Ovary (tissue), 9 donors: ENCODE measurements around the gene PON3. TPM values are rescaled to one million over a fixed set of nuclear protein-coding genes. Genes with fewer than 3 reads are reported as not detected.
A peak's percentile ranks its signal among the peaks of the same experiment; 100 is the strongest.

Experiments
- DNase-seq, 5 donors: peaks; one replicate each; pipeline ENCODE4 v3.0.0-alpha.2; 2019 to 2020
- H3K27ac ChIP-seq, 2 donors: fragments of 200-600 bp; one replicate each; pipeline versions ENCODE4 v1.5.1 to v1.8.0; 2019 to 2022
- H3K27me3 ChIP-seq: fragments of 200-600 bp; one replicate; pipeline ENCODE4 v1.8.0; 2022
- H3K36me3 ChIP-seq: fragments of 200-600 bp; sonication (generic); one replicate; pipeline ENCODE4 v1.5.1; 2019
- H3K4me1 ChIP-seq: one replicate; pipeline ENCODE4 v1.8.1; 2013; ENCODE audit warnings: mild to moderate bottlenecking, moderate library complexity; ENCODE audit not compliant: insufficient read depth
- H3K4me3 ChIP-seq: fragments of 200-600 bp; sonication (generic); one replicate; pipeline ENCODE4 v1.5.1; 2017
- H3K9me3 ChIP-seq, 2 donors: fragments of 200-600 bp in 1 of 2; sonication (generic) in 1 of 2; one replicate each; pipeline versions ENCODE4 v1.5.1 to v1.8.1; 2013 to 2019; ENCODE audit warnings: mild to moderate bottlenecking in 1 of 2, moderate library complexity in 1 of 2
- CTCF ChIP-seq, 3 donors: fragments of 450-650 bp in 2 of 3; fragments of 200-600 bp in 1 of 3; IDR thresholded peaks; one replicate each; pipeline versions ENCODE4 v1.5.1 to v1.8.0; 2016 to 2022; ENCODE audit warnings: antibody characterized with exemption in 3 of 3, mild to moderate bottlenecking in 1 of 3
- EP300 ChIP-seq: sonication (generic); formaldehyde crosslinking; IDR thresholded peaks from one replicate; pipeline ENCODE4 v1.6.1; 2017; ENCODE audit warnings: antibody characterized with exemption
- POLR2A ChIP-seq: fragments of 450-650 bp; IDR thresholded peaks from one replicate; pipeline ENCODE4 v1.6.1; 2017; ENCODE audit warnings: antibody characterized with exemption, mild to moderate bottlenecking, moderate library complexity
- WGBS, 3 donors: extraction: QIAGEN DNeasy Blood & Tissue Kit in 1 of 3; methylation state at CpG; one replicate each; pipeline versions ENCODE4 v1.1.5 to v1.1.7; 2013 to 2017; 5-methylcytosine and 5-hydroxymethylcytosine counted together
- intact Hi-C, 4 donors: fragments of 100-400 bp; cut with DNase I; formaldehyde crosslinking; loops; one replicate each; pipeline versions ENCODE4 v1.11.0 to v1.15.1; 2022 to 2023
- polyA plus RNA-seq, 2 donors: library from polyadenylated mRNA; stranded (reverse); fragments of 200-250 nt in 1 of 2; fragments of 350-450 nt in 1 of 2; fragmentation: Illumina TruSeq in 1 of 2; extraction: RNeasy Lipid Tissue Mini Kit (QIAGEN cat#74804) in 1 of 2; gene quantifications; one replicate each; pipeline ENCODE4 v1.2.3, GENCODE V29; 2013 to 2014
- total RNA-seq, 7 donors: library from RNA; depleted of rRNA in 2 of 7; stranded (reverse); fragments of >200 nt in 2 of 7; fragmentation: NEBNext Ultra II Directional in 3 of 7; extraction: Animal tissue kit (Norgen Biotek cat#: 25700) in 3 of 7; gene quantifications; one replicate each; pipeline versions ENCODE4 v1.1.0 to v1.2.4, GENCODE V29; 2016 to 2023
- donor health status: DM: no; HTN: no; CAD: no; lungs with moderate emphysema.
- donor health status: DM: no; HTN: no; CAD: no.
- donor health status: Bipolar disorder and iron deficiency.
- donor health status: DM: yes; HTN: yes; CAD: no.
- donor health status: DM: no; HTN: no; CAD: no.
- donor health status: DM: yes; HTN: yes; CAD: no.

The PON3 gene
- total and polyA plus RNA-seq, 9 donors = 6.2 to 26.0 (median 15.7) TPM

DNA sequence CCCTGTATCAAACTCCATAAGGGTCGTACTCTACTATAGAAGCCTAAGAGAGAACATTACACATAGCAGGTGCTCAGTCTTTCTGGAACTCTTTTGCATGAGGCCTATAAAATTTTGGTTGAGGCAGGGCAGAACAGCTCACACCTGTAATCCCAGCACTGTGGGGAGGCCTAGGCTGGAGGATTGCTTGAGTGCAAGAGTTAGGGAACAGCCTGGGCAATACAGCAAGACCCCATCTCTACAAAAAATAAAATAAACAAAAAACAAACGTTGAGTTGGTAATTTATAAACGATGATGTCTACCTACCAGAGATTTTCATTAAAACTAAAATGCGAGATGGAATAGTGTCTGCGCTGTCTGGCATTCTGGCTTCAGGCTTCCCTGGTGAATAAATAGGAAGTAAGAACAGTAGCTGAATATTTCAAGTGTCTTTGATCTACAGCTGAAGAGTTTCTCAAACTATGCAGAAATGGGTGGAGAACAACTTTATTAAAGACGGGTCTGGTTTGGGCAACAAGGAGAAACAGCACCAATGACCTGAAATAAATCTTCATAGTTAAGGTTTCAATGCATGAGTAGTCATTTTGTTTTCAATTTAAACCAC, 37.9 kb upstream of the PON3 start:
- H3K27ac ChIP-seq = peak overlapping the region; percentile 92 to 94
- 30 to 37% (median 37%) methylated on average over 6 of the region's 6 CpGs for WGBS, 3 donors
- intact Hi-C loops = no loop called here

DNA sequence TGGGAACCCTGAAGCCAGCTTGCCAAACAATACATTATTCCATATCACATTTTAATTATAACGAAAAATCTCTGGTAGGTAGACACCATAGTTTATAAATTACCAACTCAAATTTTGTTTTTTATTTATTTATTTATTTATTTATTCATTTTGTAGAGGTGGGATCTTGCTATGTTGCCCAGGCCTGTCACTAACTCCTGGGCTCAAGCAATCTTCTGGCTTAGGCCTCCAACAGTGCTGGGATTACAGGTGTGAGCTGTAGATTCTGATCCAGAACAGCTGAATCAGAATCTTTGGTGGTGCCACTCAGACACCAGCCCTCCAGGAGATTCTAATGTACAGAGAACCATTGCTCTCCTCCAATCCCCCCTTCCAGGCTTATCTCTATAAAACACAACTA, 37.0 kb upstream of the PON3 start:
- Histone ChIP-seq H3K4me1 (peaks cover 3% of the 10 kb centered on the region), H3K36me3 (no peaks in the 10 kb centered on the region), H3K27me3 (no peaks in the 10 kb centered on the region), H3K4me3 (no peak overlapping the region), H3K27ac (no peak overlapping the region), H3K9me3 (no peaks in the 10 kb centered on the region)
- TF ChIP-seq POLR2A (no peak), CTCF (IDR thresholded peaks at IDR 0.05) (no peak), EP300 (no peak)
- intact Hi-C loops = no loop called here
- 96 to 100% (median 96%) methylated on average over 1 of the region's 1 CpG for WGBS, 3 donors
- no peak for DNase-seq

More for the DNA sequence above, 37.9 kb upstream of the PON3 start:
- no peaks in the 10 kb centered on the region for H3K36me3 ChIP-seq
- H3K4me1 ChIP-seq = peaks cover 3% of the 10 kb centered on the region
- no peaks in the 10 kb centered on the region for H3K27me3 ChIP-seq
- DNase-seq = no peak
- peak overlapping the region; percentile 76 for H3K4me3 ChIP-seq
- TF ChIP-seq CTCF (IDR thresholded peaks at IDR 0.05) = no peak
- no peaks in the 10 kb centered on the region for H3K9me3 ChIP-seq

DNA sequence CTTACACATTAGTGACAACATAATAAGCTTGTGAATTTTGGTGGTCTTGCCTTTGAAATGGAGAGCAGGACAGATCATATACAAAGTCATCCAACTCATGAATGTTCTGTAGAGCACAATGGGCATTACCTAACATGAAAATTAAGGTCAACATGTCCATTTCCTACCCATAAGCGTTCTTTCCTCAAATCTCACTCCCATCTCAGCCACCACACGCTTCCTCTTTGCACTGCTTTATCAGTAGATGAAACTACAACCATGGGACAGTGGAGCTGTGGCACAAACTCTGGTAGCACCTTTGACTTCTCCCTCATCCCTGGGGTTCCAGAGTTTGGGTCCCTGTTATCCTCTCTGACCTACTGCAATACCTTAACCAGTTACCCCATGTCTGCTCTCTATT, 36.4 kb upstream of the PON3 start:
- intact Hi-C loops = no loop called here
- TF ChIP-seq CTCF (IDR thresholded peaks at IDR 0.05) = no peak
- no peak for TF ChIP-seq POLR2A
- TF ChIP-seq EP300 = no peak
- Histone ChIP-seq H3K4me1 (peaks cover 3% of the 10 kb centered on the region), H3K36me3 (no peaks in the 10 kb centered on the region), H3K4me3 (no peak overlapping the region), H3K9me3 (no peaks in the 10 kb centered on the region), H3K27ac (no peak overlapping the region), H3K27me3 (no peaks in the 10 kb centered on the region)
- WGBS, 3 donors = 85 to 97% (median 90%) methylated on average over 2 of the region's 2 CpGs
- no peak for DNase-seq

DNA sequence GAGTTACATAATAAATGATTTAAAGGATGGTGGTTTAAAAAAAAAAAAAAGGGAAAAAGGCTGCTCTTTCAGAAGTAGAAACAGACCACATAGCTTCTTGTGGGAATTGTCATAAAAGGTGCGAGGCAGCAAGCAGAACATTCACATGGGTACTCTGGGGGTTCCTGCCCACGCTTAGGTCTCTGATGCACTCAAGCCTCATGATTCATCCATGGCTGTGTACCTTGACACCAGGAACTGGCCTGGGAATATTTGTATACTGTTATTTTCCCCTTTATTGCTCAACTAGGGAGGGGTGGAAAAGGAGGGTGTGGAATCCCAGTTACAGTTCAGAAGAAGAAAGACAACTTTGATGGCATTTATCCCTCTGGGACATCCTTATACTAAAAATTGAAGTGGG, 34.7 kb upstream of the PON3 start:
- Histone ChIP-seq H3K4me3 (no peak overlapping the region), H3K36me3 (no peaks in the 10 kb centered on the region), H3K9me3 (no peaks in the 10 kb centered on the region), H3K27me3 (no peaks in the 10 kb centered on the region), H3K4me1 (peaks cover 3% of the 10 kb centered on the region), H3K27ac (no peak overlapping the region)
- 90 to 96% (median 95%) methylated on average over 2 of the region's 2 CpGs for WGBS, 3 donors
- intact Hi-C loops = no loop called here
- no peak for DNase-seq
- TF ChIP-seq CTCF (IDR thresholded peaks at IDR 0.05) (no peak), EP300 (no peak), POLR2A (no peak)
